ENCODE data around the gene ADORA1.

GRCh38 chr1:203104789-203105390, 22.6 kb upstream of the ADORA1 start:
- no peak for TF ChIP-seq EZH2 (IDR thresholded peaks at IDR 0.05; ENCODE audit: borderline replicate concordance, low read length)
- TF ChIP-seq CTCF (conservative IDR thresholded peaks at IDR 0.05 in 1 of 2, IDR thresholded peaks at IDR 0.05 in 1 of 2; ENCODE audit: extremely low read depth in 1 of 2, insufficient read depth in 1 of 2, low read depth in 1 of 2, low read length in 2 of 2): no peak
